Neutrophil (primary cell): ENCODE measurements around the gene PEX5L.

Source experiments
- H3K27ac ChIP-seq: fragments of 200-600 bp; sonication (generic); 2 replicates; pipeline ENCODE4 v1.5.1; 2016; ENCODE audit warnings: mild to moderate bottlenecking, moderate library complexity
- H3K27me3 ChIP-seq: fragments of 200-600 bp; sonication (generic); 2 replicates; pipeline ENCODE4 v1.6.0; 2016; ENCODE audit warnings: mild to moderate bottlenecking
- H3K36me3 ChIP-seq: fragments of 200-600 bp; sonication (generic); 2 replicates; pipeline ENCODE4 v1.5.1; 2017
- H3K4me1 ChIP-seq, 2 experiments: fragments of 200-600 bp in 1 of 2; sonication (generic) in 1 of 2; 1 replicate in 1 of 2; 2 replicates in 1 of 2; pipeline versions ENCODE4 v1.5.1 to v1.6.1; 2013 to 2016; ENCODE audit warnings: low read depth in 1 of 2, low read length in 1 of 2, mild to moderate bottlenecking in 1 of 2, moderate library complexity in 1 of 2; ENCODE audit not compliant: control insufficient read depth in 1 of 2, insufficient read depth in 1 of 2
- H3K4me3 ChIP-seq, 2 experiments: fragments of 200-600 bp in 1 of 2; sonication (generic) in 1 of 2; 1 replicate in 1 of 2; 2 replicates in 1 of 2; pipeline ENCODE4 v1.5.1; 2013 to 2016; ENCODE audit warnings: low read depth in 1 of 2, low read length in 1 of 2, mild to moderate bottlenecking in 1 of 2, moderate library complexity in 1 of 2
- H3K9me3 ChIP-seq: fragments of 200-600 bp; sonication (generic); 2 replicates; pipeline ENCODE4 v1.5.1; 2016
- TF ChIP-seq, protein P1 (sequence below): fragments of 200-600 bp; sonication (generic); IDR thresholded peaks from 2 replicates; pipeline ENCODE4 v1.5.1; 2016; ENCODE audit warnings: antibody characterized with exemption

Gene PEX5L

DNA sequence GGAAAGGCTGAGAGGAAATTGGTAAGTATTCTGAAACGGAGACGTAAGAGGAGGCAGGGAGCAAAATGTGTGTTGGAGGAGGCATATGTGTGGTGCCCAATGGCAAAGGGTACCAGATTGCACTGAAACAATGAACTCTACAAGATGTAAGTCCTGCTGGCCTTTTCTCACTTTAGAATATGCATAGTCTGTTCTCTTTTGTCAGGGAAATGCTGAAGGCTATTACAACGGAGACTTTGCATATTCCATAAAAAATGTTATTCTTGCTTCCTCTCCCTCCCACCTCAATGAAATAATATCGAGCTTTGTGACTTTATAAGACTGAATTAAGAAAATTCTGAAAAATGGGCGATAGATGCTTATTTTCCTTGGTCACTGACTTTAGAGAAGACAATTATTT, 85.9 kb downstream of the PEX5L start:
- Histone ChIP-seq H3K4me3 (no peak overlapping the region), H3K36me3 (no peaks in the 10 kb centered on the region), H3K4me1 (no peaks in the 10 kb centered on the region), H3K27me3 (peaks cover 7% of the 10 kb centered on the region), H3K27ac (no peak overlapping the region), H3K9me3 (no peaks in the 10 kb centered on the region)
- TF ChIP-seq, protein P1, sequence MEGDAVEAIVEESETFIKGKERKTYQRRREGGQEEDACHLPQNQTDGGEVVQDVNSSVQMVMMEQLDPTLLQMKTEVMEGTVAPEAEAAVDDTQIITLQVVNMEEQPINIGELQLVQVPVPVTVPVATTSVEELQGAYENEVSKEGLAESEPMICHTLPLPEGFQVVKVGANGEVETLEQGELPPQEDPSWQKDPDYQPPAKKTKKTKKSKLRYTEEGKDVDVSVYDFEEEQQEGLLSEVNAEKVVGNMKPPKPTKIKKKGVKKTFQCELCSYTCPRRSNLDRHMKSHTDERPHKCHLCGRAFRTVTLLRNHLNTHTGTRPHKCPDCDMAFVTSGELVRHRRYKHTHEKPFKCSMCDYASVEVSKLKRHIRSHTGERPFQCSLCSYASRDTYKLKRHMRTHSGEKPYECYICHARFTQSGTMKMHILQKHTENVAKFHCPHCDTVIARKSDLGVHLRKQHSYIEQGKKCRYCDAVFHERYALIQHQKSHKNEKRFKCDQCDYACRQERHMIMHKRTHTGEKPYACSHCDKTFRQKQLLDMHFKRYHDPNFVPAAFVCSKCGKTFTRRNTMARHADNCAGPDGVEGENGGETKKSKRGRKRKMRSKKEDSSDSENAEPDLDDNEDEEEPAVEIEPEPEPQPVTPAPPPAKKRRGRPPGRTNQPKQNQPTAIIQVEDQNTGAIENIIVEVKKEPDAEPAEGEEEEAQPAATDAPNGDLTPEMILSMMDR = no peak

DNA sequence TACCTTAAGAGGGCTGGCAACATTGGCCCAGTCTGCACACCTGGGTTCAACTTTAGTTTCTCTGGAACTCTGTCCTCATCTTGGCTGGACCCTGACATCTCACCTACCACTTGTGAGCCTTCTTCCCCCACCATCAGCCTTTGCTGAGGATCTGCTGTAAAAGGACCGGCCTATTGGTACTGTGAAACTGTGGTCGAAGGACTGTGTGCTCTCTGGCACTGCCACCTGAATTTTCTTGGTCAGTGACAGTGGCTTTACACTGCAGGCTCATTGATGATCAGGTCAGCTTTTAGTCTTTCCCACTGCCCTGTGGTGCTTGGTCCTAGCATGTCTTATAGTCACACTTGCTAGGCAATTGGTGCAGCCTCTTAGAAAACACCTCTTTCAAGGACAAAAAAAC, 86.9 kb downstream of the PEX5L start:
- no peak overlapping the region for H3K4me3 ChIP-seq
- H3K27me3 ChIP-seq = peaks cover 15% of the 10 kb centered on the region

DNA sequence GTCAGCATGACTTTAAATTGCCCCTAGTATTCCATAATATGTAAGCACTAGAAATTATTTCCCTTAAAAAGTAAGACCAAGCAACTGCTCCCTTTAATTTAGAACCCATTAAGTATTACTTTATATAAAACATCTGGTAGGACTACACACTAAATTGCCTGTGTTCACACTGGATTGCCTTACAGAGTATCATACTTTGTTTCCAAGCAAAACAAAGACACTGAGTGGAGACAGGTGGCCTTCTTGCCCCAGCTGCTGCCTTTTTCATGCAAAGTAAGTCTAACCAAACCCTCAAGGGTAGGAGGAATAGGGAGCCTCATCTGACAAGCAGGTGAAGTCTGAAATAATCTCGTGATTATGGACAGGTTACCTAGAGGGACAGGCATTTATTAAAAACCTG, 87.3 kb downstream of the PEX5L start:
- H3K9me3 ChIP-seq = no peaks in the 10 kb centered on the region
- H3K36me3 ChIP-seq = no peaks in the 10 kb centered on the region
- H3K27me3 ChIP-seq = peaks cover 20% of the 10 kb centered on the region
- no peaks in the 10 kb centered on the region for H3K4me1 ChIP-seq
- TF ChIP-seq, protein P1 = no peak
- no peak overlapping the region for H3K27ac ChIP-seq
- no peak overlapping the region for H3K4me3 ChIP-seq

More for the DNA sequence above, 86.9 kb downstream of the PEX5L start:
- TF ChIP-seq, protein P1 = no peak
- H3K36me3 ChIP-seq = no peaks in the 10 kb centered on the region
- no peaks in the 10 kb centered on the region for H3K9me3 ChIP-seq
- H3K27ac ChIP-seq = no peak overlapping the region
- no peaks in the 10 kb centered on the region for H3K4me1 ChIP-seq

GRCh38 chr3:179948740-179949139, 88.0 kb downstream of the PEX5L start:
- Histone ChIP-seq H3K27ac (no peak overlapping the region), H3K27me3 (peaks cover 27% of the 10 kb centered on the region), H3K36me3 (no peaks in the 10 kb centered on the region), H3K9me3 (no peaks in the 10 kb centered on the region), H3K4me3 (no peak overlapping the region), H3K4me1 (no peaks in the 10 kb centered on the region)
- TF ChIP-seq, protein P1 = no peak

GRCh38 chr3:179945569-179945968, 91.2 kb downstream of the PEX5L start:
- no peak overlapping the region for H3K4me3 ChIP-seq
- H3K9me3 ChIP-seq = no peaks in the 10 kb centered on the region
- peaks cover 57% of the 10 kb centered on the region for H3K27me3 ChIP-seq
- H3K4me1 ChIP-seq = no peaks in the 10 kb centered on the region
- no peaks in the 10 kb centered on the region for H3K36me3 ChIP-seq
- no peak overlapping the region for H3K27ac ChIP-seq
- TF ChIP-seq, protein P1 = no peak
